ENCODE measurements around the gene DQX1. TPM values are rescaled to one million over a fixed set of nuclear protein-coding genes. Genes with fewer than 3 reads are reported as not detected.
"Not testable (repeated sequence)": the region's sequence is repeated elsewhere in the genome, so short reads cannot be mapped to it uniquely, and the experiment has no call there.

Gene DQX1, protein sequence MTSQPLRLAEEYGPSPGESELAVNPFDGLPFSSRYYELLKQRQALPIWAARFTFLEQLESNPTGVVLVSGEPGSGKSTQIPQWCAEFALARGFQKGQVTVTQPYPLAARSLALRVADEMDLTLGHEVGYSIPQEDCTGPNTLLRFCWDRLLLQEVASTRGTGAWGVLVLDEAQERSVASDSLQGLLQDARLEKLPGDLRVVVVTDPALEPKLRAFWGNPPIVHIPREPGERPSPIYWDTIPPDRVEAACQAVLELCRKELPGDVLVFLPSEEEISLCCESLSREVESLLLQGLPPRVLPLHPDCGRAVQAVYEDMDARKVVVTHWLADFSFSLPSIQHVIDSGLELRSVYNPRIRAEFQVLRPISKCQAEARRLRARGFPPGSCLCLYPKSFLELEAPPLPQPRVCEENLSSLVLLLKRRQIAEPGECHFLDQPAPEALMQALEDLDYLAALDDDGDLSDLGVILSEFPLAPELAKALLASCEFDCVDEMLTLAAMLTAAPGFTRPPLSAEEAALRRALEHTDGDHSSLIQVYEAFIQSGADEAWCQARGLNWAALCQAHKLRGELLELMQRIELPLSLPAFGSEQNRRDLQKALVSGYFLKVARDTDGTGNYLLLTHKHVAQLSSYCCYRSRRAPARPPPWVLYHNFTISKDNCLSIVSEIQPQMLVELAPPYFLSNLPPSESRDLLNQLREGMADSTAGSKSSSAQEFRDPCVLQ
- 0.20 and 0.36 TPM in 2 replicates for total RNA-seq (2014; rRNA removed; shearing (Covaris generic))

DNA sequence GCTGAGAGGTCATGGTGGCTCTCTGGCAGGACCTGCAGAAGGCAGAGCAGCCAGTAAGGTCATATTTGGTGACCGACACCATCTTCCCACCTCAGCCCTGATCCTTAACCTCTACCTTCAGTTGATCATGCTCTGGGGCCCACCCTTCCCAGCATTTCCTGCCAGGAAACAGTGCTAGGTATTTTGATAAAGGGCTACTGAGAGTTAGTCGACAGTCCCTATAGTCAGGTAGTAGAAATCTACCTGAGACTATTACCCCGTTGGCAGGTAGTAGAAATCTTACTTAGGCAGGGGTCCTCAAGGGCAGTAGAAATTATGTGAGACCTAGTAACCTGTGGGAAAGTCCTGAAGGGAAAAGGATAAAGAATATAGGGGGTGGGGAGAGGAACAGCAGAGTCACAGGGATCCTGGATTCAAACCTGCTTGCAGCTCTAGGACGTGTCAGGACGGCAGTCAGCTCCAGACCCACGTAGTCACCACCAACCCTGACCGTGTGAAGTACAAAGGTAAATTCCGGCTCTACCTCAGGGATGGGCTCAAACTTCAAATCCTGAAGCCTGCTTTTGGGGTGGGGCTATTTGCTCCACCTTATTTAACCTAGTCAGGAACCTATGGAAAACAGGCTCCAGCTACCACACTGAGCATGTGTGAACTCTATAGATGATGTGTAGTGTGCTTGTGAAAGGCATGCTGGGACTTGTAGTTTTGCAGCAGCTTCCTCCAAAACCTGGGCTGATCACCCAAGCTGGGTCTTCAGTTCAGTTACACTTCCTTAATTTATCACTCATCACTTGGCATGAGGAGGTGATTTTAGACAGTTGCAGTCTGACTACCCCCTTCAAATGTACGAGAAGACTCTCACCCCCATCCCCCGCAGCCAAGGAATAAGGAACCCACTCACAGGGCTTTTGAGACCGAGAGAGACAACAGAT is at the start of gene DQX1:
TSS of gene DQX1 (minus strand) at position 515 of the 932 bp plus-strand sequence. CDS start at position 13, 502 bp downstream.
- DNase-seq (ENCODE audit: low read depth): peak; percentile 43

GRCh38 chr2:74575320-74575719 is 49.3 kb upstream of the DQX1 start:
- DNase-seq (ENCODE audit: low read depth): no peak

DNA sequence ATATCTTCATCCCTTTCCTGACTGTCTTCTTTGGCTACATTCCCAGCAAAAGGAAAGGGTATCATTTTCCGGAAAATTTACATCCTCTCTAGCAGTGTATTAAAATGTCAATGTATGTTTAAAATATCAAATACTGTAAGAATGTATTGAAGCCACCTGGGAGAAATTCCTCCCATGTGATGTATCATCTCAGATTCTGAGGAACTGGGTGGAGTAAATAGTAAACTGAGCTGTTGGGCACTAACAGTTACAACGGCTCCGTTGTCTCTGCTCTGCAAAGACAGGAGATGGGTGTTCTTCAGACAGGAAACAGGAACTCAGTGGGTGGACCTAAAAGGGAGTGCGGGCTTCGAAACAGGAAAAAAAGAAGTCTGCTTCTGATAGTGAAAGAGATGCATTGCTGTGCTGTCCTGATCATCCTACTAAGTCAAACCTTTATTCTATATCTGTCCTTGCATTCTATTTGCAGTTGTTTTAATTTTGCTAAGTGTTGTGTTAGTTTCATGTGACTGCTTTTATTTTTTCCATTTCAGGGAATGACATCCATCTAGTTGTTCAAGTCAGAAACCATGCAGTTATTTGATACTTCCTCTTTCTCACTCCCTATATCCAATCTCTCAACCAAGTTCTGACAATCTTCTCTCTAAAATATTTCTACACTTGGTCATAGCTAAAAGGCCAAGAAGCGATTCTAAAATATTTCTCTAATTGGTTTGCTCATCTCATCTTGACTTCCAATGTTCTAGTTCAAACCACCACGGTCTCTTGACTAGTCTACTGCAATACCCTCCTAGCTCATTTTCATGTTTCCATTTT is 47.9 kb upstream of the DQX1 start:
- DNase-seq (ENCODE audit: low read depth): peak; percentile 79

GRCh38 chr2:74572178-74572925 is 46.3 kb upstream of the DQX1 start:
- DNase-seq (ENCODE audit: low read depth): no peak

DNA sequence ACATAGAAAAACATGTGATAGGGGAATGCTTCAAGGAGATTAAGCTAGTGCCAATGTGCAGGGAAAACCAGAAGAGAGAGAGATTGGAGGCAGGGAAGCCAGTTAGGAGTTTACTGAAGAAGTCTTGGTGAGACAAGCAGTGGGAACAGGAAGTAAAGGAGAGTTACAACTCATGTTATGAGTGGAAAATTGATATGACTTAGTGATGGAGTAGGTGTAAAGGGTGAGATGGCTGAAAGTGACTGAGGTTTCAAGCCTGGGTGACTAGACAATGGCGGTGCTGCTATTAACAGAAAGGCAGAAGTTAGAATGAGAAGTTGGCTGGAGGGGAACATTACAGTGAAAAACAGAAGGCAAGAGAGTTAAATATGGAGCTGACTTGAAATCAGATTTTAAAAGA is 45.0 kb upstream of the DQX1 start:
- no peak for DNase-seq (ENCODE audit: low read depth)

DNA sequence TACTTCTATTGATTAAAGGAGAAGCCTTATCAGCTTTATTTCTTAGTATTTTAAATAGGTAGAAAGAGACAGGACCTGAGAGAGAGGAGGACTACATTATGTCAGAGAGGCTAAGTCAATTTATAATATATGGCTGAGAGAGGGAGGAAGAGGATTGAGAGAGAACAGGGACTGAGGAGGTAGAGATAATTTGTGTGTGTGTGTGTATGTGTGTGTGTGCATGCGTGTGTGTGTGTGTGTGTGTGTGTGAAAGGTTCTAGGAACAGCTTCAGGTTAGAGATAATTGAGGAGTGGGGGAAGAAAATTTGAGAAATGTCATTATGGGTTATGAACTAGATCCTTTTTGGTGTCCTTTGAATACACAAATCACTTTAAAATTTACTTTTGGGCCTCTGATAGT is 43.7 kb upstream of the DQX1 start:
- DNase-seq (ENCODE audit: low read depth): no peak

DNA sequence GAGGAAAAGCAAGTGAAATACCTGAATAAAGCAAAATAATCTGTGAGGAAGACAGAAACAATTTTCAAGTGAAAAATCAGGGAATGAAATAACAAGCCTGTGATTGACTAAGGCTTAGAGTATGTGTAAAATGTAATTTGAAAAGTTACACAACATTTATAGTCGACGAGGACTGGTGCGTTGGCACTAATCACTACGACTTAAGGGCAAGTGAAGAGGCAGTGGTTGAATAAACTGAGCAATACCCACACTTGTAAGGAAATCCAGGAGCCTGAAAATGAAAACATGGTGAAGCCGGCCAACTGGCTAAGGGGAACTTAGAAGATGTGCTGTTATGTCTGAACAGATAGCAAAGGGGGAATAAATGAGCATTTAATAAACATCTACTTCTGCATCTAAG is 41.9 kb upstream of the DQX1 start:
- DNase-seq (ENCODE audit: low read depth): peak; percentile 68

- DNase-seq (ENCODE audit: low read depth): peak; percentile 75
These were observed 40.7 kb upstream of the DQX1 start for GRCh38 chr2:74566754-74567085.

GRCh38 chr2:74566076-74566753 is 40.2 kb upstream of the DQX1 start:
- DNase-seq (ENCODE audit: low read depth): no peak

DNA sequence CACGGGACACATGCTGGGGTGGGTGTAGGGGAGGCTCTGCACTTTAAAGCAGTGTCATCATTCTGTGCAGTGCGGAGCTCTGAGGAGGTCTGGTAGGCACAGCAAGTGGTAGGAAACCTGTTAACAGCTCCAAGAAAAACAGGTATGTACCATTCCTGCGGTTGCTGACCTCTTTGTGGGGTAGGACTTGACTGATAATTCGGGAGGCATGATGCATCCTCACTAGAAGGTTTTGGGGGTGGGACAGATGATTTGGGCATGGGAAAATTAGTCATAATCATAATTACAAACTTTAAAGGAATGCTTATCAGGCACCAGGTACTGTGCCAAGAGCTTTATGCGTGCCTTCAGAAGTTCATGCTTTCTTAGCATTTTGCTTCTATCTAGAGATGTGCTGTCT is 38.2 kb upstream of the DQX1 start:
- DNase-seq (ENCODE audit: low read depth): no peak

DNA sequence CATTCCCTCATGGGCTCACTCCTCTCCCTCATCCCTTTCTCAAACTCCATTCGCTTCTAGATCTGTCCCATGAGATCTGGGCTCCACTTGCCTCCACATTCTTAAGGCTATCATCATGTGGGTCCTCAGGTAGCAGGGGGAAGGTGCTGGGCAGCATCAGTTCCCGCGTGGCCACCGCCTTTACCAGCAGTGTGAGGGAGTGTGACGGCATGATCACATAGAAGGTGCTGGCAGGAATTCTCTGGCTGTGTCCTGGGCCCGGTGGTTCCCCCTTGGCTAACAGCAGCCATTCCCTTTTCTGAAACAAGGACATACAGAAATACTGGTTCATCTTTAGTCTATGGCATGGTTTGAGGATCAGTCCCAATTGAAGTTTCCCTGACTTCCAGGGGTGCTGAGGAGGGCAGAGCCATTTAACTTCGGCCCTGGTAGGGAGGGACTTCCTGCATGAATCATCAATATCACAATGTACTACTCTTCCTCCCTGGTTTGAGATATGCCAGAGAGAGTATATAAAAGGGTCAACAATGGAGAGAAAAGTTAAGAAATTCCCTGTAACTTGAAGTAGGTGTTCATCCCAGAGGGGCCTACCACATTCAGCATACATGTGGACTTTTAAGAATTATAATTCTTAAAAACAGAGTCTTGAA is 36.2 kb upstream of the DQX1 start:
- DNase-seq (ENCODE audit: low read depth): no peak

DNA sequence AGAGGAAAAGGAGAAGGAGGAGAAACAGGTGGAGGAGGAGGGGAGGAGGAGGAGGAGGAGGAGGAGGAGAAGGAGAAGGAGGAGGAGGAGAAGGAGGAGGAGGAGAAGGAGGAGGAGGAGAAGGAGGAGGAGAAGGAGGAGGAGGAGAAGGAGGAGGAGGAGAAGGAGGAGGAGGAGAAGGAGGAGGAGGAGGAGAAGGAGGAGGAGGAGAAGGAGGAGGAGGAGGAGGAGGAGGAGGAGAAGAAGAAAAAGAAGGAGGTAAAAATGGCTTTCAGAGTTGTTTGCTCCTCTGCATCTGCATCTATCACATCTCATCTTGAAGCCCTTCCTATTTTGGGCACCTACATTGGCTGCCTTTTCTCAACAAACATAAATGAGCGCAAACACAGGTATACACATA is 35.0 kb upstream of the DQX1 start:
- DNase-seq (ENCODE audit: low read depth): not testable (repeated sequence)

DNA sequence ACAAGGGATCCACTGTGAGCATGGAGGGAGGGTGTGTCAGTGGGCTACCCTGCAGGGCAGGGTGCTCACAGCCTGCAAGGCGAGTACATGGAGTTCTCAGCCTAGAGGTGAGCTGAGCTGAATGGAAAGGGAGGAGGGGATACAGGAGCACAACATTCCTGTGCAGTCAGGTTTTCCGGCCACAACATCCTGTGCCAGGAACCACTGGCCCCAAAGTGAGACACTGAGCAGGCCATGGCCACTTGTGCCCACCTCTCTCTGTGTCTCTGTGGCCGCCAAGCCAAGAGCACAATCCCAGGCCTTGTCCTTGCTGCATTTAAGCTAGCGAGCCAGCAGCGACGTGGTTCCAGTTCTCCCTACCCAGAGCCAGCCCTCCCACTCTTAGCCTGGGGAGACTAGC is 34.6 kb upstream of the DQX1 start:
- DNase-seq (ENCODE audit: low read depth): no peak

DNA sequence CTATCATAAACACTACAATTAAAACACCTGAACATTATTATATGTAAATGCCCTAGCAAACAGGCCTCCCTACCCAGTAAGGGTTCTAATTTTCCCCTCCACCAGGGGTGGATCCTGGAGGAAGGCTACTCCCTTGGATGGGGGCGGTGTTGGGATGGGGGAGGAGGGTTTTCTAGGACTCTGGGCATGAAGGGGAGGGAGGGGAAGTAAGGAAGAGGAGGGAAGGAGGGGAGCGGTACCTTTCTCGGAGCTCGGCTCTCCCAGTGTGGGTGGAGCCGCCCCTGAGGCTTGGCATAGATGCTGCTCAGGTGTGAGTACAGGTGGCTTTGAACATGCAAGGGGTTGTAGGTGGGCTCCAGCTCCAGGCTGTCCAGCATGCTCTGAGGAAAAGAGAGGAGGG is 33.9 kb upstream of the DQX1 start:
- DNase-seq (ENCODE audit: low read depth): no peak

DNA sequence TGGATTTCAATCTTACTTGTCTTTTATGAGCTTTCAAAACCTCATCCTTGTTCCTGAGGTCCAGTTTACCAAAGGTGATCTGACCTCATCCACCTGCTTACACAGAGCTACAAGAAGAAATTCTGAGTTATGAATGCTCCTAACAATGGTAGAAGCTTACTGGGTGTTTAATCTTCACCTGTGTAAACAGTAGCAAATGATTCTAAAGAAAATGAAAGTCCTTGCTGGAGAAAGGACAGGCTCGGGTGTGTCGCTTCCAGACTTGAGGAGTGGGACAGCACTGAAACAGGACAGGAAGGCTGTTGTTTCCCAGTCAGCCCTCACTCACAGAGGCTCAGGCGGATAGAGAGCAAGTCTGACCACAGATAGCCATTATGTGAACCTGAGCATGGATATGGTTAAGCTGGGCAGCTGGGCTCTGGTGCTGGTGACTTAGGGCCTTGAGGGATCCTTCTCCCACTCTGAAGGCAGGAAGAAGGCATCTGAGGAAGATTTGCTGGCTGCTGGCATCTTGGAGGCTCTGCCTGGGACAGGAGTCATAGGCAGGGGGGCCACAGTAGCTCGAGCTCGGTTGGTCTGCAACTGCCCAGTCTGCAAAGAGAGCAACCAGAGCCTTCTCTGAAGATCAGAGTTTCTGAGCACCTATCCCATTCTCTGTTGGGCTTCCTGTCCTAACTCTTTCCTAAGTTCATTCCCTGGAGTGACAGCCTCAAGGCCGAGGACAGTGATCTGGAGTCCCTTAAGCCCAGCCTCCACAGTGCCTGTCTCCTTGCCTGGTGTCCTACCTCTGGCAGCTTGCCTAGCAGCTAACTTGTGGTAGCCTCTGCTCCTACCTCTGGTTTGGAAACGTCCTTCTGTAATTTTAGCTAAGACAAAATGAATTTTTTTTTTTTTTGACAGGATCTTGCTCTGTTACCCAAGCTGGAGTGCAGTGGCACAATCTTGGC is 32.5 kb upstream of the DQX1 start:
- DNase-seq (ENCODE audit: low read depth): no peak

- DNase-seq (ENCODE audit: low read depth): no peak
These were observed 30.9 kb upstream of the DQX1 start for GRCh38 chr2:74556831-74557370.

DNA sequence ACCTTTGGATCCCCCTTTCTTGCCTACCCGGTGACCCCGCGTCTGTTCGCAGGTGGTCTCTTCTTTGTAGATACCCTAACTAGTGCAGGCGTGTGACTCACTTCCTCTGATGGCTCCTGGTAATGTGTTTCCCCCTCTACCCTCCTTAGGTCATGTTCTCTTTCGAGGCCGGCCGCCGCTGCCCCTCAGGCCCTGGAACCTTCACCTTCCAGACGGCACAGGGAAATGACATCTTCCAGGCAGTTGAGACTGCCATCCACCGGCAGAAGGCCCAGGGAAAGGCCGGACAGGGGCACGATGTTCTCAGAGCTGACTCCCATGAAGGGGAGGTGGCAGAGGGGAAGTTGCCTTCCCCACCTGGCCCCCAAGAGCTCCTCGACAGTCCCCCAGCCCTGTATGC is 30.1 kb upstream of the DQX1 start:
- no peak for DNase-seq (ENCODE audit: low read depth)

DNA sequence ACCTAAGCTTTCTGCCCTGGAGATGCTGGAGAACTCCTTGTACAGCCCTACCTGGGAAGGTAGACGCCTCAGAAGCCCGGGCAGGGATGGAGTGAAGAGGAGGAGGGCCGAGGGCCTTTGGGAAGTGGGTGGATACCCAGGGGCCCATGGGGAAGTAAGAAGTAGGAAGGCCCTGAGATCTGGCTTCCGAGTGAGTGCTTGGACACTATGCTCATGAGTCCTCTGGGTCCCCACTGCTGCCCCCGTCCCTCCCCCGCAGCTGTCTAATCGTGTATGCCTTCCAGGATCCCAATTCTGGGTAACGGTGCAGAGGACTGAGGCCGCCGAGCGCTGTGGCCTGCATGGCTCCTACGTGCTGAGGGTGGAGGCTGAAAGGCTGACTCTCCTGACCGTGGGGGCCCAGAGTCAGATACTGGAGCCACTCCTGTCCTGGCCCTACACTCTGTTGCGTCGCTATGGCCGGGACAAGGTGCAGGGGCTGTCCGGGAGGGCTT is 29.6 kb upstream of the DQX1 start:
- no peak for DNase-seq (ENCODE audit: low read depth)

Data from RPMI7951 (cell line).